A549 (cell line): ENCODE results near the gene KCTD3. TPM values are rescaled to one million over a fixed set of nuclear protein-coding genes. Genes with fewer than 3 reads are reported as not detected.

ENCODE experiments used
- ATAC-seq, 2 experiments: fragments of 200-7000 bp in 1 of 2; fragments of >200 bp in 1 of 2; cut with Nextera tagmentation in 1 of 2; cut with Tn5 transposase in 1 of 2; 3 replicates each; pipeline versions ENCODE4 v1.8.0 to v1.9.1; 2018 to 2020; ENCODE audit warnings: mild to moderate bottlenecking in 1 of 2, moderate library complexity in 1 of 2
- CTCF ChIA-PET: fragments of 300-600 bp; sonication (Branson Sonifier 250); formaldehyde crosslinking; extraction: SDS; loops from one replicate; lab custom pipeline; 2021; ENCODE audit warnings: antibody characterized with exemption, inconsistent platforms; lab: Yijun Ruan, JAX
- POLR2A ChIA-PET: fragments of 350-600 bp; formaldehyde crosslinking; extraction: SDS; loops from one replicate; lab custom pipeline; 2021; ENCODE audit warnings: antibody characterized with exemption, inconsistent platforms; lab: Yijun Ruan, JAX
- DNase-seq, 2 experiments: peaks; one replicate each; pipeline versions ENCODE4 v3.0.0 to v3.0.0-alpha.2; 2011 to 2016; ENCODE audit warnings: low read depth in 1 of 2, low spot score in 1 of 2
- FAIRE-seq: peaks from 2 replicates; lab custom pipeline; 2011; peaks lifted over from hg19 to GRCh38; lab: Jason Lieb, UNC
- H3K27ac ChIP-seq, 2 experiments: fragments of >200 bp; sonication (Bioruptor Twin); formaldehyde crosslinking; 3 replicates each; pipeline ENCODE4 v1.5.1; 2016 to 2017
- H3K4me1 ChIP-seq: fragments of >200 bp; sonication (Bioruptor Twin); formaldehyde crosslinking; 3 replicates; pipeline ENCODE4 v1.6.1; 2016
- H3K4me2 ChIP-seq: fragments of >200 bp; sonication (Bioruptor Twin); formaldehyde crosslinking; 3 replicates; pipeline ENCODE4 v1.6.1; 2016
- H3K4me3 ChIP-seq: fragments of >200 bp; sonication (Bioruptor Twin); formaldehyde crosslinking; 3 replicates; pipeline ENCODE4 v1.5.1; 2016
- H3K9me3 ChIP-seq: fragments of >200 bp; sonication (Bioruptor Twin); formaldehyde crosslinking; 3 replicates; pipeline ENCODE4 v1.6.1; 2016
- CBX2 ChIP-seq: fragments of 200-600 bp; sonication (generic); IDR thresholded peaks from 2 replicates; pipeline ENCODE4 v1.6.1; 2016; ENCODE audit warnings: low read depth, mild to moderate bottlenecking, borderline replicate concordance
- CBX8 ChIP-seq: fragments of 200-600 bp; sonication (generic); IDR thresholded peaks from 2 replicates; pipeline ENCODE4 v1.6.1; 2016
- EHMT2 ChIP-seq: fragments of 200-600 bp; sonication (generic); IDR thresholded peaks from 2 replicates; pipeline ENCODE4 v1.6.1; 2016; ENCODE audit warnings: antibody characterized with exemption, low read depth, mild to moderate bottlenecking, moderate library complexity
- EP300 ChIP-seq, 2 experiments: fragments of >200 bp; sonication (Bioruptor Twin); formaldehyde crosslinking; IDR thresholded peaks; 2 replicates in 1 of 2; 3 replicates in 1 of 2; pipeline ENCODE4 v1.6.1; 2016 to 2017
- FOSL2 ChIP-seq, 2 experiments: fragments of 450-650 bp in 1 of 2; fragments of >200 bp in 1 of 2; sonication (Bioruptor Twin) in 1 of 2; formaldehyde crosslinking; IDR thresholded peaks; 2 replicates each; pipeline versions ENCODE4 v1.5.0 to v1.6.1; 2016 to 2020; ENCODE audit warnings: mild to moderate bottlenecking in 1 of 2, moderate library complexity in 1 of 2
- FOXS1 ChIP-seq: fragments of 250-450 bp; sonication (Bioruptor Pico); IDR thresholded peaks from 2 replicates; pipeline ENCODE4 v1.5.0; 2020; ENCODE audit warnings: mild to moderate bottlenecking, moderate library complexity
- HDAC2 ChIP-seq: fragments of 200-600 bp; sonication (generic); IDR thresholded peaks from 2 replicates; pipeline ENCODE4 v1.6.1; 2016
- HEYL ChIP-seq: fragments of 250-450 bp; sonication (Bioruptor Pico); IDR thresholded peaks from 2 replicates; pipeline ENCODE4 v1.8.0; 2021; ENCODE audit warnings: mild to moderate bottlenecking, moderate library complexity
- HOXA7 ChIP-seq: fragments of 250-450 bp; sonication (Bioruptor Pico); IDR thresholded peaks from 2 replicates; pipeline ENCODE4 v1.5.0; 2020; ENCODE audit warnings: mild to moderate bottlenecking, moderate library complexity
- NFE2L2 ChIP-seq: fragments of 150-350 bp; conservative IDR thresholded peaks from 2 replicates; pipeline ENCODE4 v1.6.1; 2014; ENCODE audit warnings: low read length
- NR3C1 ChIP-seq: fragments of >200 bp; sonication (Bioruptor Twin); formaldehyde crosslinking; IDR thresholded peaks from 3 replicates; pipeline ENCODE4 v1.6.1; 2017
- PHF8 ChIP-seq: fragments of 200-600 bp; sonication (generic); IDR thresholded peaks from 2 replicates; pipeline ENCODE4 v1.6.1; 2016; ENCODE audit warnings: low read depth, mild to moderate bottlenecking, antibody characterized with exemption, moderate library complexity, borderline replicate concordance
- POLR2A ChIP-seq: IDR thresholded peaks from 2 replicates; pipeline ENCODE4 v1.6.1; 2012; ENCODE audit warnings: mild to moderate bottlenecking, low read length
- POLR2AphosphoS2 ChIP-seq: conservative IDR thresholded peaks from 2 replicates; pipeline ENCODE4 v1.6.1; 2012; ENCODE audit warnings: low read length, improper control_type of control experiment, inconsistent platforms
- RAD21 ChIP-seq, 2 experiments: fragments of >200 bp in 1 of 2; sonication (Bioruptor Twin) in 1 of 2; formaldehyde crosslinking in 1 of 2; IDR thresholded peaks in 1 of 2; conservative IDR thresholded peaks in 1 of 2; 2 replicates in 1 of 2; 3 replicates in 1 of 2; pipeline ENCODE4 v1.6.1; 2012 to 2018; ENCODE audit warnings: inconsistent platforms in 1 of 2
- RARB ChIP-seq: fragments of 250-450 bp; sonication (Bioruptor Pico); IDR thresholded peaks from 2 replicates; pipeline ENCODE4 v1.8.0; 2021; ENCODE audit warnings: mild to moderate bottlenecking, moderate library complexity
- RCOR1 ChIP-seq: fragments of 150-350 bp; IDR thresholded peaks from 2 replicates; pipeline ENCODE4 v1.6.1; 2014; ENCODE audit warnings: antibody characterized with exemption, low read length, low read depth
- RNF2 ChIP-seq: fragments of 200-600 bp; sonication (generic); IDR thresholded peaks from 2 replicates; pipeline ENCODE4 v1.6.1; 2016; ENCODE audit warnings: low read depth, mild to moderate bottlenecking, antibody characterized with exemption, moderate library complexity, borderline replicate concordance
- TFCP2L1 ChIP-seq: fragments of 250-450 bp; sonication (Bioruptor Pico); IDR thresholded peaks from 2 replicates; pipeline ENCODE4 v1.5.0; 2021; ENCODE audit warnings: mild to moderate bottlenecking
- TP53 ChIP-seq: fragments of 250-450 bp; sonication (Bioruptor Pico); IDR thresholded peaks from 2 replicates; pipeline ENCODE4 v1.5.0; 2021; ENCODE audit warnings: mild to moderate bottlenecking, moderate library complexity
- ZNF302 ChIP-seq: fragments of 250-450 bp; sonication (Bioruptor Pico); IDR thresholded peaks from 2 replicates; pipeline ENCODE4 v1.9.0; 2021; ENCODE audit warnings: inconsistent platforms, mild to moderate bottlenecking, moderate library complexity
- ZSCAN20 ChIP-seq: fragments of 250-450 bp; sonication (Bioruptor Pico); IDR thresholded peaks from 2 replicates; pipeline ENCODE4 v1.8.0; 2022; ENCODE audit warnings: mild to moderate bottlenecking, moderate library complexity
- WGBS: methylation state at CpG from one replicate; pipeline ENCODE4 v1.1.6; 2017; ENCODE audit errors: missing lambda C conversion rate; 5-methylcytosine and 5-hydroxymethylcytosine counted together
- polyA plus RNA-seq, 4 experiments: library from polyadenylated mRNA; depleted of rRNA in 3 of 4; stranded (reverse); fragments of >200 nt; fragmentation: RNase III in 1 of 4; extraction: RNeasy Plus Mini Kit Qiagen cat#74134 plus additional on column Dnase treatment in 1 of 4; gene quantifications; 2 replicates in 3 of 4; 3 replicates in 1 of 4; pipeline ENCODE4 v1.2.3, GENCODE V29; 2011 to 2017
- TF ChIP-seq, protein P1 (sequence below): fragments of 450-650 bp; IDR thresholded peaks from 2 replicates; pipeline ENCODE4 v1.6.1; 2014; ENCODE audit warnings: antibody characterized with exemption
- TF ChIP-seq, protein P2 (sequence below): IDR thresholded peaks from 2 replicates; pipeline ENCODE4 v1.6.1; 2012
- TF ChIP-seq, protein P3 (sequence below): IDR thresholded peaks from 2 replicates; pipeline ENCODE4 v1.6.1; 2012
- TF ChIP-seq, protein P4 (sequence below): fragments of 150-350 bp; IDR thresholded peaks from 2 replicates; pipeline ENCODE4 v1.6.1; 2014; ENCODE audit warnings: low read depth, mild to moderate bottlenecking, low read length

The KCTD3 gene
- polyA plus RNA-seq, 2 of the 4 experiments (the other 2 are of a cell fraction), result 33.0 to 69.4 TPM

DNA sequence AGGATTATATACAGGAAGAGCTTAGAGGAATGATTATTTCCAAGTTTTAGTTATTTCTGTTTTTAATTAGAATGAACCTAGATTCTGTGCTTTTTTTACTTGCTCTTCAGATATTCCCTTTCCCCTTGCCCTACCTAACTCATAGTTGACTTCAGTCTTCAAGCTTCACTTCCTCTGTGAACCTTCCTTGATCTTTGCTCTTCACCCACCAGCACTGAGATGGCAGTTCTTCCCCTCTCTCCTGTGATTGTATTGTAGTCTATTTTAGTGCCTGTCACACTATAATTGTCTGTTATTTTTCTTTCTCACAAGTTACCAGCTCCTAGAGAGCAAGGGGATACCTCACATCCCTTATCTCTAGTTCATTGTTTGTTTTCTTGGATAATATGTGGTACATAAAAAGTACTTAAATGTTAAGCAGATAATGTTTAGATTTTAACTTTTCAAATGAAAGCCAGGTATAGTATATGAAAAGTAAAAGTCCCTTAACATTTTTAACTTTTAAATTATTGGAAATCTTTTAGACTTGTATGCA is 33.2 kb downstream of the KCTD3 start:
- POLR2A ChIA-PET, result no interaction called here

DNA sequence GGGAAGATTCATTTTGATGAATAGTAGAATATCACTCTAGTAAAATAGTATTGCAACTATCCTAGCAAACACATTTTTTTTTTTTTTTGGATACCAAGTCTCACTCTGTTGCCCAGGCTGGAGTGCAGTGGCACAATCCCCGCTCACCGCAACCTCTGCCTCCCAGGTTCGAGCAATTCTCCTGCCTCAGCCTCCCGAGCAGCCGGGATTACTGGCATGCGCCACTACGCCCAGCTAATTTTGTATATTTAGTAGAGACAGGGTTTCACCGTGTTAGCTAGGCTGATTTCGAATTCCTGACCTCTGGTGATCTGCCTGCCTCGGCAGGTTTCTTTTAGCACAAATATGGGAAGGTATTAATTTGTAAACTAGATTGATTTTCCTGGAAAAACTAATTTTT is 33.8 kb downstream of the KCTD3 start:
- peaks cover under 1% of the 10 kb centered on the region; the same call in 2 of the 3 replicates for H3K4me1 ChIP-seq
- TF ChIP-seq RNF2 (no peak), EP300 (IDR thresholded peaks at IDR 0.05) (no peak), NR3C1 (no peak), RARB (CRISPR knock-in tag) (no peak), TFCP2L1 (no peak), HDAC2 (no peak), RAD21 (conservative IDR thresholded peaks at IDR 0.05 in 1 of 2, IDR thresholded peaks at IDR 0.05 in 1 of 2) (no peak), HOXA7 (CRISPR knock-in tag) (no peak), POLR2AphosphoS2 (no peak)
- no peak overlapping the region for H3K4me3 ChIP-seq
- no peak for ATAC-seq
- no peaks in the 10 kb centered on the region for H3K9me3 ChIP-seq
- CTCF ChIA-PET, result interaction anchor here (0.6 kb wide), 1 partner anchor 9 kb away, joined by 3 read pairs; no protein-coding TSS in a partner anchor
- DNase-seq, result no peak
- FAIRE-seq, result no peak
- H3K4me2 ChIP-seq, result no peak overlapping the region
- POLR2A ChIA-PET, result no interaction called here
- H3K27ac ChIP-seq, result no peak overlapping the region
- WGBS, result 95% methylated on average over 10 of the region's 10 CpGs

More for the DNA sequence above, 33.2 kb downstream of the KCTD3 start:
- Histone ChIP-seq H3K4me2 (no peak overlapping the region), H3K4me3 (no peak overlapping the region), H3K27ac (no peak overlapping the region), H3K9me3 (no peaks in the 10 kb centered on the region), H3K4me1 (peaks cover under 1% of the 10 kb centered on the region; the same call in 1 of the 3 replicates)
- CTCF ChIA-PET, result interaction anchor here (0.6 kb wide), 2 partner anchors 8 to 1221 kb away, joined by 3 read pairs; no protein-coding TSS in a partner anchor
- no peak for DNase-seq
- ATAC-seq, result no peak
- no peak for FAIRE-seq
- TF ChIP-seq, protein P1, sequence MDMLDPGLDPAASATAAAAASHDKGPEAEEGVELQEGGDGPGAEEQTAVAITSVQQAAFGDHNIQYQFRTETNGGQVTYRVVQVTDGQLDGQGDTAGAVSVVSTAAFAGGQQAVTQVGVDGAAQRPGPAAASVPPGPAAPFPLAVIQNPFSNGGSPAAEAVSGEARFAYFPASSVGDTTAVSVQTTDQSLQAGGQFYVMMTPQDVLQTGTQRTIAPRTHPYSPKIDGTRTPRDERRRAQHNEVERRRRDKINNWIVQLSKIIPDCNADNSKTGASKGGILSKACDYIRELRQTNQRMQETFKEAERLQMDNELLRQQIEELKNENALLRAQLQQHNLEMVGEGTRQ, result no peak
- TF ChIP-seq HDAC2 (no peak), RARB (CRISPR knock-in tag) (no peak), TFCP2L1 (no peak), PHF8 (no peak), HOXA7 (CRISPR knock-in tag) (no peak), FOXS1 (CRISPR knock-in tag) (no peak), RCOR1 (no peak), NFE2L2 (no peak), TP53 (CRISPR knock-in tag) (no peak), CBX2 (no peak), ZNF302 (CRISPR knock-in tag) (no peak)

DNA sequence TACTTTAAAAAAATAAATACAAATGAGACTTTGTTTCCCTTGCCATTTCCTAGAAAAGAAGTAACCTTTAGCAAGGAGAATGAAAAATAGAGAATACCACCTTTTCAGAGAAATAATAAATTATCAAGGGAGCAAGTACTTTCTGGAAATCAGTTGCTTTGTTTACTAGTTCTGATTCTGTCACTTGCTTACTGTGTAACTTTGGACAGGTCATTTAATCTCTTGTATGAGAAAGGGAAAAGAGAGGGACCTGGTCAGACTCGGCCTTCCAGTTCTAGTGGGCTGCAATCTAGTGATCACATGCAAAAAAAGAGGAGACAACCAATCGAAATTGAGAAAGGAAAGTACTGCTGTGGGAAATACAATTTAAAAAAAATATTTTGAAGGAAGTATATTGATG is 34.2 kb downstream of the KCTD3 start:
- DNase-seq (no peak), FAIRE-seq (no peak), ATAC-seq (no peak)
- TF ChIP-seq EP300 (IDR thresholded peaks at IDR 0.05) (no peak), HEYL (no peak), FOSL2 (IDR thresholded peaks at IDR 0.05) (no peak), FOSL2 (CRISPR knock-in tag; IDR thresholded peaks at IDR 0.05) (no peak), ZSCAN20 (CRISPR knock-in tag) (no peak), RNF2 (no peak), EHMT2 (no peak), ZNF302 (CRISPR knock-in tag) (no peak), RAD21 (conservative IDR thresholded peaks at IDR 0.05 in 1 of 2, IDR thresholded peaks at IDR 0.05 in 1 of 2) (no peak), POLR2A (no peak), CBX8 (no peak), CBX2 (no peak), POLR2AphosphoS2 (no peak)
- TF ChIP-seq, protein P2, sequence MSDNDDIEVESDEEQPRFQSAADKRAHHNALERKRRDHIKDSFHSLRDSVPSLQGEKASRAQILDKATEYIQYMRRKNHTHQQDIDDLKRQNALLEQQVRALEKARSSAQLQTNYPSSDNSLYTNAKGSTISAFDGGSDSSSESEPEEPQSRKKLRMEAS, result no peak
- TF ChIP-seq, protein P3, sequence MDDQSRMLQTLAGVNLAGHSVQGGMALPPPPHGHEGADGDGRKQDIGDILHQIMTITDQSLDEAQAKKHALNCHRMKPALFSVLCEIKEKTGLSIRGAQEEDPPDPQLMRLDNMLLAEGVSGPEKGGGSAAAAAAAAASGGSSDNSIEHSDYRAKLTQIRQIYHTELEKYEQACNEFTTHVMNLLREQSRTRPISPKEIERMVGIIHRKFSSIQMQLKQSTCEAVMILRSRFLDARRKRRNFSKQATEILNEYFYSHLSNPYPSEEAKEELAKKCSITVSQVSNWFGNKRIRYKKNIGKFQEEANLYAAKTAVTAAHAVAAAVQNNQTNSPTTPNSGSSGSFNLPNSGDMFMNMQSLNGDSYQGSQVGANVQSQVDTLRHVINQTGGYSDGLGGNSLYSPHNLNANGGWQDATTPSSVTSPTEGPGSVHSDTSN, result no peak
- TF ChIP-seq, protein P4, sequence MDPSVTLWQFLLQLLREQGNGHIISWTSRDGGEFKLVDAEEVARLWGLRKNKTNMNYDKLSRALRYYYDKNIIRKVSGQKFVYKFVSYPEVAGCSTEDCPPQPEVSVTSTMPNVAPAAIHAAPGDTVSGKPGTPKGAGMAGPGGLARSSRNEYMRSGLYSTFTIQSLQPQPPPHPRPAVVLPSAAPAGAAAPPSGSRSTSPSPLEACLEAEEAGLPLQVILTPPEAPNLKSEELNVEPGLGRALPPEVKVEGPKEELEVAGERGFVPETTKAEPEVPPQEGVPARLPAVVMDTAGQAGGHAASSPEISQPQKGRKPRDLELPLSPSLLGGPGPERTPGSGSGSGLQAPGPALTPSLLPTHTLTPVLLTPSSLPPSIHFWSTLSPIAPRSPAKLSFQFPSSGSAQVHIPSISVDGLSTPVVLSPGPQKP, result no peak
- no peak overlapping the region for H3K4me2 ChIP-seq
- WGBS, result 64% methylated on average over 2 of the region's 2 CpGs
- peaks cover 4% of the 10 kb centered on the region; the same call in 2 of the 3 replicates for H3K4me1 ChIP-seq
- ChIA-PET POLR2A (no interaction called here), CTCF (no interaction called here)
- no peak overlapping the region for H3K27ac ChIP-seq
- no peaks in the 10 kb centered on the region for H3K9me3 ChIP-seq
- H3K4me3 ChIP-seq, result no peak overlapping the region
